Activated CD8-positive, alpha-beta memory T cell treated with anti-CD3 and anti-CD28 coated beads, Interleukin-2, amount 50 U/mL, for 24 hours (primary cell): ENCODE data around the gene RANBP3.
"Not testable (repeated sequence)": the region's sequence is repeated elsewhere in the genome, so short reads cannot be mapped to it uniquely, and the experiment has no call there.

Experiments used
- DNase-seq: peaks from one replicate; pipeline ENCODE4 v3.0.0-alpha.2; 2020; ENCODE audit errors: extremely low read depth

Gene RANBP3

DNA sequence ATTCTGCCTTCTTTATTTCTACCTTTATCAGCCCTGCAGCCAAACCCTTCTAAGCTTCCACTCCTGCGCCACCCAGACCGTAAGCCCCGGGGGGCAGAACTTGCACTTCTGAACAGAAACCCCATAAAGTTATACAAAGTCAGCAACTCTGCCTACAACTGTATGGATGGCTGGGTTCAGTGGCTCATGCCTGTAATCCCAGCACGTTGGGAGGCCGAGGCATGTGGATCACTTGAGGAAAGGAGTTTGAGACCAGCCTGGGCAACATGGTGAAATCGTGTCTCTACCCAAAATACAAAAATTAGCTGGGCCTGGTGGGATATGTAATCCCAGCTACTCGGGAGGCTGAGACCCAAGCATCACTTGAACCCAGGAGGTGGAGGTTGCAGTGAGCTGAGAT, 10.4 kb downstream of the RANBP3 start:
- DNase-seq: no peak

DNA sequence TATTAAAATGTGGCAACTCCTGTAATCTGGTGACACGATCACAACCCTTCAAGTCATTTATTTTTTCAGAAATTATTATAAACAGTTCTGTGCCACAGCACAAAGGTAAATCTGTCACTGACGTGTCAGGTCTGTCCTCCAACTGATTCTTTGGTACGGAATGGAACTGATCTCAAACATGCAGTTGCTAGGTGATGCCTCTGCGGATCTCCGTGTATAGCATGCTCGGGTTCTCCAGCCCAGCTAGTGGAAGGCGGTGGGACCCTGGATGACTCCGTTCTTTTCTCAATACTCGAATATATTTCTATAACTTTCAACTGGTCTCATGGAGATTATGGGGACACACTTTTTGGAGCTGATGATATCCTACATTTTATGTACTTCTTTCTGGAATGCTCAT, 11.0 kb downstream of the RANBP3 start:
- DNase-seq: no peak

DNA sequence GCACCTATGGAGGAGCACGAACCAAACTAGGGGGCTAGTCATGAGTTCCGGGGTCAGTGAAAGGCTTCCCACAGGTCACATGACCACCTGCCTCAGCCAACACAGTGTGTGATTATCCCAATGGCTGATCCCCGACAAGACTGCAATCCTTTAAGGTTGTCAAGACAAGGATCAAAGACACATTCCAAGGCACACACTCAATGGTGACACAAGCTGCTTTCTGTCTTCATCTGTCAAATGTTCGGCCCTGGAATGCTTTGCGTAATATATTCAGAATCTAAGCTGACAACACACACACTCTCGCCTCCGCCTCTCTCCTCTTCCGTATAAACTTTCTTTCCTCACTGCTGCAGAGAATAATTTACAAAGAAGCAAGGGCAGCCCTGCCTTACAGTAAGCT, 11.7 kb downstream of the RANBP3 start:
- no peak for DNase-seq

DNA sequence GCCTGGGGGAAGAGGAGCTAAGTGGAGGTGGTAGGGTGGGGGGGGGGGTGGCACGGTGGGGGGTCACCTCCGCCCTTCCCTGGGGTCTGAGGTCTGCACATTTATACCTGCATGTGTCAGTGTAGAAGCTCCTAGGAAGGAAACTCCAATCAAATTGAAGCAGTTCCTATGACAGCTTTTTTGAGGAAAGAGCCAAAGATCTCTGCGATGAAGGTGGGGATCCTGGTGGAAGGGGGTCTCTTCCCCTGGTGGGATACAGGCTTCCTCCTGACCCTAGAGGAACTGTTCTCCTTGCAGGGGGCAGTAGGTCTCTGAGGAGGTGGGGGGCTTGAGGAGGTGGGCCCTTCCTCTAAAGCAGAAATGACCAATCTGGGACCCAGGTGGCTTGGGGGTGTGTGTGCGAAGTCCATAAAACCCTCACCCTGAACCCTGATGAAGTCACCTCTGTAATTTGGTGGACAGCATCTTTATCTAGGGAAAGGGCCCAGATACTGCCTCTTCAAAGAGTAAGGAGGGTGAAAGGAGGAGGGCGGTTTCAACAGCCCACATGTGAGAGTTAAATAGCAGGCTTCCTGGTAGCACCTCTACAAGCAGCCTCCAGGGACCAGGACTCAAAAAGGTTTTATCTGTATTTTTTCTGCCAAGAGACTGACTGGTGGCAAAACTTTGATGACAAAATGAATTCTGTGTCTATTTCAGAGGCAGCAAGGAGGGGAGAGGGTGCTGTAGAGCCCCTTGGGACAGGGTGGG, 12.9 kb downstream of the RANBP3 start:
- DNase-seq: no peak

DNA sequence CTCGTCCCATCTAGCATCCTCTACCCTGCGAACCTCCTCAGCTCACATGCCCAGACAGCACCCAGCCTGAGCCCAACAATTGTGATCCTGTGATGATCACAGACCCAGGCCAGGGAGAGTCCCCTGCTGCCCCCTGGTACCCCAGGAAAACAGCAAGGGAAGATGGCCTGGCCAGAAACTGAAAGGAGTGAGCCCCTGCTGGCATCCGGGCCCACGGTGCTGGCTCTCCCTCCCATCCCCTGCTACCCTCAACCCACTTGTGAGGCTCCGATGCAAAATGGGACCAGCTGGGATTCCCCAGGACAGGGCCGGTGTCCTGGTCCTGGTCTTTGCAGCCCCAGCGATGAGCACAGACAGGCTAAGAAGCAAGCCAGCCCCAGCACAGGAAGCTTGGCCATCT, 14.1 kb downstream of the RANBP3 start:
- no peak for DNase-seq

DNA sequence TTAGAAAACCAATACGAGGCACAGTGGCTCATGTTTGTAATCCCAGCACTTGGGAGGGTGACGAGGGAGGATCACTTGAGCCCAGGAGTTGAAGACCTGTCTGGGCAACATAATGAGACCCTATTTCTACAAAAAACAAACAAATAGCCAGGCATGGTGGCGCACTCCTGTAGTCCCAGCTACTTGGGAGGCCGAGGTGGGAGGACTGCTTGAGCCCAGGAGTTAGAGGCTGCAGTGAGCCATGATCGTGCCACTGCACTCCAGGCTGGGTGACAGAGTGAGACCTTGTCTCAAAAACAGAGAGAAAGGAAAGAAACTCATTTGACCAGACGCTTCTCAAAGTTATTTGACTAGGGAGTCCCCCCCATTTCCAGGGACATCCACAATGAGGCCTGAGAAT, 14.7 kb downstream of the RANBP3 start:
- DNase-seq: not testable (repeated sequence)

DNA sequence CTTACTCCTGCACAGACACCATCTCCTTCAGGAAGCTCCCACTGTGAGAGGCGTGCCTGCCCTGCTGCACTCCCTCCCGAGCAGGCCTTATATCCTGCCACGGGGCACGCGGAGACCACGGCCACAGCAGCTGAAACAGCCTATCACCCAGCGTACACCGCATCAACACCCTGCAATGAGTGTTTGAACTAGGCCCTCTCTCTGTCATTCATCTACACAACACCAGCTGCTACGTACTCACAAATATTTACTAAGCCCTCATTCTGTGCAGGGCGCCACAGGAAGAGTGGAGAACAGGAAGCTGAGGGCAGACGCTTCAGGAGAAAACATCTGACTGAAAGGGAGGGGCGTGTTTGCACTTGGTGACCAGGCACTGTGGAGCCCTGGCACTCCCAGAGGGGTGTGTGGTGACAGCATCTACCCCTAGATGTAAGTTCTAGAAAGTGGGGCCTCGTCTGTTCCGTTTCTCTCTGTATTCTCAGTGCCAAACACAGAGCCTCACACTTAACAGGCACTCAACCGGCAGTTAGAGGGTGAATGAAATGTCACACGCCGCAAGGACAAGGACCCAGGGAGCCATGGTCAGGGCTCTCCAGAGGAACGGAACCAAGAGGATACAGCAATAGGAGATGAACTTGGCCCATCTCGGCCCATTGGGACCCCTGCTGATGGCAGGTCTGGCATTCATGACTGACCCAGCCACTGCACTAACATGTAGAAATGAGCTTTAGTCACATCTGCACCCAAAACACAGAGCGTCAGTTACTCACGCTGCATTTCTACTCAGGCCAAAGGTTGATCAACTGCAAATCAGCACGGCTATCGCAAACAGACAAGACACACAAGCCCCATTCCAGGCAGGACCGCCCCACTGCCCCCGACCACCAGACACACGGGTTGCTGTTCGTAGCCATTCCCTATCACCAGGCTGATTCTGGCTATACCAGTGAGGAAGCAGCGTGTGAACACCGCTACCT, 15.7 kb downstream of the RANBP3 start:
- no peak for DNase-seq

DNA sequence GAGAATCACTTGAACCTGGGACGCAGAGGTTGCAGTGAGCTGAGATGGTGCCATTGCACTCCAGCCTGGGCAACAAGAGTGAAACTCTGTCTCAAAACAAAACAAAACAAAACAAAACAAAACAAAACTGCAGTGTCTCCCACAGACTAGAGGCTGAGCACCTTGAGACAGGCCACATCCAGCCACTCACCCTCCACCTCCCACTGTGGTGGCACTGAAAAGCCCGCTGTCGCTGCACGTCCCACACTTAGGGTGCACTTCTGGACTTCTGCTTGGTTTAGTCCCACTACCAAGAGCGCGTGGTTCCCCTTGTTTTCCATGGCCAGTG, 16.3 kb downstream of the RANBP3 start:
- not testable (repeated sequence) for DNase-seq

DNA sequence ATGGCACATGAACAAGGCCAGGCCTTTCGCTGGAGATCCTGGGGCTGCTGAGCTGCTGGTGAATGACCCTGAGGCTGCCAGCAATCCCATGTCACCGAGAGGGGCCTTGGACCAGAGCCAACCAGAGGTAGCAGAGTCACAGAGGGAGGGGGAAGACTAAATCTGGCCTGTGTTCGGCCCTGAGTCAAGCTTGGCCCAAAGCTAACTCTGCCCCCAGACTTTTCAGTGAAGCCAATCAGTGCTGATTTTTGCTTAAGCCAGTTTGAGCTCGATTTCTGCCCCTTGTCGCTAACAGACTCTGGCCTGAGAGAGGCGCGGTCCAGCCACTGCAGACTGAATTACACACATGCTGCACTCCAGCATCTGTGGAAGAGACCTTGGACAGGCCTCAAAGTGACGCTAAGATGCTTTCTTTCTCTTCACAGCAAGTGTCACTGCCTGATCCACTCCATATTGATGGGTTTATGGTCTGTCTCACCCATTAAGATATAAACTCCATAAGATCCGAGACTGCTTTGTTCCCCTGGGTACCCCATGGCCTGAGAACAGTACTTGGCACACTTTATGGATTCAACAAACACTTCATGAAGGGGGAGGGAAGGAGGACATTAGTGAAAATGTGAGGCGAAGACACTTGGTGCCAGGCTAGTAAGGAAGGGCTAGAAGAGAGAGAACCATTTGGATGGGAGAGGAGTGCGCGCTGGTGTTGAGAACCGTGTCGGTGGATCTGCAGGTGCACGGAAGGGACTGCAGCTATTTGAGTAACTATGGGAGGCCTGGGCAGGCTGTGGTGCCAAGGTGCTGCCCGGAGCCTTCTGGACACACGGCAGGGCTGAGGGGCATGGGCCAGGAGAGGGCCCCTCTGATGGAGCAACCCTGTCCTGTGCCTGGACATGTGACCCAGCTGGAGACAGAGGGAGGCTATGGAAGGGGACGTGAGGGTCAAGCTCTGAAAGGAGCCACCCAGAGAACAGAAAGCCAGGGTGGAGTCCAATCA, 17.6 kb downstream of the RANBP3 start:
- DNase-seq: no peak

DNA sequence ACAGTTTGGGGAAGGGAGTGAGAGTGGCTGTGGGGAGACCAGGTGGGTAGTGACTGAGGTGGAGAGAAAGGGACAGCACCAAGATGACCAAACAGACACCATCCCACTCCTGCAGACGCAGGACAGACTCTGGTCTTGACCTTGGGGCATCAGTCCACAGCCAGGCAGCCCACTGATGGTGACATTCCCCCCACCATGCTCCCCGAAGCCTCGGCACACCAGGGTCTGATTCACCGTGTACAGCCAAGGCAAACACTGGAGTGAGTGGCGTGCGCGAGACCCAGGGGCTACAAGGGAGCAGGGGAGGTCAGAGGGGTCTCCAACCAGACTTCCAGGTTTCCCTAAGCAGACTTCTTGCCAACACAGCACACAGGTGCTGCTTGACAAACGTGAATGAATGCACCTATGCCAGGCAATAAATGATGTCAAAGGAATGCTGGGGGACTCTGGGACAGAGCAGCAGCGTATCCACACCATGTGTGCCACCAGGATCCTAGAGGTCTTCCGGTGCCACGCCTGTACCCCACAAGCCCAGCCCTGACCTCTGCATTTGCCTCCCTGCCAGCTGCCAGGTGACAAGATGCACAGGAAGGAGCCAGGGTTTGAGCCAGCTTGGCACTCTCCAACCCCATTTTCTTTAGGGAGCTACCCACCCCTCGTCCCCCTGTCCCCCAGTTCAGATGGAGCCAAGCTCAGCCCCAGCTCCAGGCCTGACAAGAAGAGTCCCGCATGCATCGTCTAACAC, 18.5 kb downstream of the RANBP3 start:
- DNase-seq: no peak

DNA sequence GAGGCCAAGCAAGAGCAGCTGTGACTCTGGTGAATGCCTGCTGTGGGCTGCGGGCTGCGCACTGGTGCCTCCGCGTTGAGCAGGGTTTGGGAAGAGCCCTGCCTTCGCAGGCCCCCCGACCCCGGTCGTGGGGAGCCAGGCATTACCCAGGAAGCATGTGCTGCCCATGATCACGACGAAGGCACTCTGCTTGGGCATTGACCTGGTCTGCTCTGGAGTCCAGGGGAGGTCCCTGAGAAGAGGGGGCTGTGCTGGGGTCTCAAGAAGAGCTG, 19.2 kb downstream of the RANBP3 start:
- no peak for DNase-seq

DNA sequence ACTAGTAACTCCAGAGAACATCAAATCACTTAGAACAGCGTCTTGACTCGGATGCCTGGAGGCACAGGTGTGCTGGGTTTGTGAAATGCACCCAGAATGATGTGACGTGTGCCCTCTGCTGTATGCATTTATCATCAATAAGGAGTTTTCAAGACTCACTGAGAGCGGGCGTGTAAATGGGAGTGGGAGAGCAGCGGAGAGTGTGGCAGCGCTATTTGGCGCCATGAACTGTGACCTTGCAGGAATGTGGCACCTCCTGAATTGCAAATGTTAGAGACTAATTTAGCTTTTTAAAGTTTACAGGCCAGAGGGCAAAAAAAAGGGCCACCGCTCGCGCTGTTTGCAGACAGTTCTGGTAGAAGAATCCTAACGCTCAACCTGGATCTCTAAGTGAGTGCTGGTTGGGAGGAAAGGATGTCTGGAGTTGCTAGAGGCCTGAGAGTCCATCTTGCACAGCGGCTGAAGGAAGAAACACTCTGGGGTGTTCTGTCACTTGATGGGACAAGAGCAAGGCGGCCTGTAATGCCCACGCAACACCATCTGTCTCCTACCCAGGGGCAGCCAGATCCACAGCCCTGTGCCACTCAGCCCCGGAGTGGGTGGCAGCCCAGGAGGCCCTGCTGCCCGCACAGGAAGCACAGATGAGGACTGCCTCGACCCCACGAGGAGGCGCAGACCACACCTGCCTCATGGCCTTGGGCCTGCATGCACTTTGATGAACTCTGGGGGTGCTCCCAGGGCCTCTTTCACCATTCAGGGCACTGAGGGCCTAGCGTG, 19.7 kb downstream of the RANBP3 start:
- no peak for DNase-seq

DNA sequence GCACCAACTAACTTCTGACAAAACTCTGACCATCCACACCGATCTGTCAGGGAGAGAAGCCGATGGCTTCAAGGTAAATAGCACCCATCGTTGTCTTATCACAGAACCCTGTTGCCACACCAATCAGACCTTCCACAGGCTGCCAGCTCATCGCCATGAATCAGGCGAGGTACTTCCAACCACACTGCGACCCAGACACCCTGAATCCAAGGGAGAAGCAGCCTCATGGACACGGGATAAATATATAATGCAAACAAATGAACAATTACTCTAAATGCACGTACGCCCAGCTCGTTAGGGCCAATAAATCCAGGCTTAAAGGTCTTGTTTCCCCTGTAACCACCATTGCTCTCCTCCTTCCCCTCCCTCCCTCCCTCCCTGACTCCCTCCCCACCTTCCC, 20.8 kb downstream of the RANBP3 start:
- DNase-seq: no peak

DNA sequence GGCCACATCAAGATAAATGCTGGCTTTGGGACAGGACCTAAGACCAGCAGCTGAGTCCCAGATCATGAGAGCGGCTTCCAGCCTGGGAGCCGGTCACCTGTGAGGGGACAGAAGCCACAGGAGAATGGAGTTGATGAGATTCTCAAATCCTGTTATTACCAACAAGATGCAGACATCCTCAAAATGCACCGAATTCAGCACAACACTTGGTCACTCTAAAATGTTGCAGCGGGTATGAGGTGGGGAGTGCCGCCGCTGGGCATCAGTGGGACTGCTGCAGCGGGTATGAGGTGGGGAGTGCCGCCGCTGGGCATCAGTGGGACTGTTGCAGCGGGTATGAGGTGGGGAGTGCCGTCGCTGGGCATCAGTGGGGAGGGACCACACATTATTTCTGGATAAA, 21.2 kb downstream of the RANBP3 start:
- DNase-seq: no peak

DNA sequence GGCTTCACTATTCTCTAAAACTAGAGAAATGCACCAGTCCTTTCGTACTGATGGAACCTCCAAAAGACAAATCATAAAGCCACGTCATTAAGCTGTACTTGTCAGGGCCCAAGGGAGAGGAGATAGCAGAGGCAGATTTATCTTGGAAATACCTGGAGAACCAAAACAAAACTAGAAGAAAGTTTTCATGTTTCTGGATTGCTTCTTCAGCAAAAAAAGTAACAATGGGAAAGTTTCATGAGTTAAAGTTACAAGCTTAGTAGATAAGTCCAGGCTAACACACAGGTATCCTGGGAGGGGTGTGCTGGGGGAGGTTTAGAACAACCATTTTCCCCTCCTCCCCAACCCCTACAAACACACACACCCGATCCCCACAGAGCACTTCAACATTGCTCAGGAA, 21.6 kb downstream of the RANBP3 start:
- DNase-seq: no peak

DNA sequence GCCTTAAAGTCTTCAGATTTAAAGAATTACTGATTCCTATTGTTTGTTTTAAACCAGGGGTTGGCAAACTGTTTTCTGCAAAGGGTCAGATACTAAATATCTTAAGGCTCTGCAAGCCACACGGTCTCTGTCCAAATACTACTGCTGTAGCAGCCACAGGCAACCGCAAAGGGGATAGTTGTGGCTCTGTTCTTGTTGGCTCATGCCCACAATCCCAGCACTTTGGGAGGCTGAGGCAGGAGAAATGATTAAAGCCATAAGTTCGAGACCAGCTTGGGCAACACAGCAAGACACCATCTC, 22.4 kb downstream of the RANBP3 start:
- no peak for DNase-seq

DNA sequence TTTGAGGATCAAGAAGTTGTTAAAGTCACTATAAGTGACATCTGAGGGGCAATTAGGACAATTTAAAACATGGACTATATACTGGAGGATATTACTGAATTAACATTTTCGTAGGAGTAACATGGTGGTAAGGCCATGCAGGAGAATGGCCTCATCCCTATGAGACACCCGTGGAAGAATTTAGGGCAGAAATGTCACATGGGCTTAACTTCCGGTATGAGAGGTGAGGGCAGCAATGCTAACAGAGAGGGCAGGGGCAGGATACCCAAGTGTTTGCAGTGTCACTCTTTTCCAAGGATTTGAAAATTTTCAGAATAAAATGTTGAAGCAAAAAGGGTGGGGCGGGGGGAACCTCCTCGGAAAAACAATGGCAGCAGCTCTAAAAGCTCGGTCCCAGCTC, 23.6 kb downstream of the RANBP3 start:
- DNase-seq: no peak

DNA sequence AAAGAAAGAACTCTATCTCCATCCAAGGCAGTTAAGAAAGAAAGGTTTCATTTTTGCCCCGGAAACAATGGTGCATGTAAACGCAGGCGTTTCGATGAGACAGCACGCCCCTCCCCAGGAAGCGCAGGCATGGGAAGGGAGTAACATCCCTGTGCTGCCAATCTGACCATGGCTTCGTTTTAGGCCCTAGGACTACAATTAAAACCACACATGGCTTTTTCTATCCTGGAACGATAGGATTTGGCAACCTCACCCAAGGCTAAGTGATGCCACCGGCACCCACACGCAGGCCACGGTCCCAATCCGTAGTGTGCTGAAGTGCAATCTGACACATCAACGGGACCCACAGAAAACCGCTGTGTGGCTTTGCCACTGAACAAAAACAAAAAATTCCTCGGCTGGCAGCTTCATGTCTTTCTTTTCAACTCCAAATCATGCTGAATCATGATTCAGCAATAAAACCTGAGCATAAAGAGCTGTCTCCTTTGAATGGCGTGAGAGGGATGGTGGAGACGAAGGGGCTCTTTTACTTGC, 24.2 kb downstream of the RANBP3 start:
- no peak for DNase-seq

DNA sequence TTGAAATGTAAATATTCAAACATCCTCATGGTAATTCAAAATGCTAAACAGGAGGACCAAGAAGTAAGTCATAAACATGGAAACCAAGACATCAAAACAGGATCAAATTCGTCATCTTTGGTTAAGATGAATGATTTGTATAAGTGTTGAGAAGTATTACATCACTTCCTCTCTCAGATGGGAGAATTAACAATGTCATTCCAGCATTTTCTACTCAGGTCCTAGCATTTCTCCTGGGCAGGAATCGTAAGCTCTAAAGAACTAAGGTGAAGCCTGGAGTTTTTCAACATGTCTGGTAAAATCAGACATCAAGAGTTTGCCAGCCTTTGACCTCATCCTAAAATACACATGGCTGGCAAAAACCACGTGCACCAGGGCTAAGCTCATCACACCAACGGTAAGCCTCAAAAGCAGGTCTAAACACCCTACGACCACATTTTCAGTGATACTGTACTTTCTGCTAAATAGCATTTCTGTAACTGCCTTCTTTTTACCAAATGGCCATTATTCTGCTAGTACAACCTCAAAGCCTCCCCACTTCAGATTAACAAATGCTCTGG, 24.8 kb downstream of the RANBP3 start:
- DNase-seq: no peak
